ENCODE results near the gene DCAF6.
"Not testable (repeated sequence)": the region's sequence is repeated elsewhere in the genome, so short reads cannot be mapped to it uniquely, and the experiment has no call there.

The DCAF6 gene

GRCh38 chr1:167924543-167925231, 11.8 kb upstream of the DCAF6 start:
- DNase-seq (ENCODE audit: low spot score): no peak

- DNase-seq (ENCODE audit: low spot score): no peak
These were observed 9.9 kb upstream of the DCAF6 start for GRCh38 chr1:167926486-167926997.

DNA sequence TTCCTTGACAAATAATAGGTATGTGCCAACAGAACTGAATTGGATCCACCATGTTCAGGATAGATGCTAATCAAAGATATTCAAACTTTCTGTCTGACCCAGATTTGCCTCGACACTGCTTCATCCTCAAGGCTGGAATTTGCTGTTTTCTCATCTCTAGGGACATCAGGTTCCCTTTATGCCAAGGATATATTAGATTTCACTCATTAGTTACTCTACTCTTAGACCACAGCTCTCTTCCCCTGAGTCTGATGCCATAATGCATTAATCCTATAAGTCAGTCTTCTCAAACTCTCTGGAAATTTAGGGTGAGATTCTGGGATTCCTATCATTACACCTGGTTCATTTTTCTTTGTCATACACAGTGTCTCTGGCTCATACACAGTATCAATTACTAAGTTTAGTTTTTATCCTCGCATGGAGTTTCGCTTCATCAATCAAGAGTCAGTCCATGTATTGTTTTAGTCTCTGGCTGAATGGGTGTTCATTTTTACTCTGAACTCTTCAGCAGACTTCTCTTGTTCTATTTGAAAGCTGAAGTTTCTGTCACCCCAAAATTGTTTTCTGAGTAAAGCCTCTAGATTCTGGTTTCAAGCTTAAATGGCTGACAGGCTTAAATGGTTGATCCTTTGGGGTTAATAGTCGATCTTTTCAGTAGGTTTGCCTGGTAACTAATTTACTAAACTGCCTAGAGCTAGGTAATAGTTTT, 9.3 kb upstream of the DCAF6 start:
- no peak for DNase-seq (ENCODE audit: low spot score)

GRCh38 chr1:167928457-167928852, 8.0 kb upstream of the DCAF6 start:
- DNase-seq (ENCODE audit: low spot score): no peak

DNA sequence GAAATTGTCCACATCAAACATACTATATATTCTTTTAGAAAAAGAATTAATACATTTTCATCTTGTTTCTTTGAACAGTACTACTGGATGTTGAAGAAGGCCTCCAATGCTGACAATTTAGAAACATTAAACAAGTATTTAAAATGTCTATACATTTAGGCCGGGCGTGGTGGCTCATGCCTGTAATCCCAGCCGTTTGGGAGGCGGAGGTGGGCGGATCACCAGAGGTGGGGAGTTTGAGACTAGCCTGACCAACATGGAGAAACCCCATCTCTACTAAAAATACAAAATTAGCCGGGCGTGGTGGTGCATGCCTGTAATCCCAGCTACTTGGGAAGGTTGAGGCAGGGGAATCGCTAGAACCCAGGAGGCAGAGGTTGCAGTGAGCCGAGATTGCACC, 7.6 kb upstream of the DCAF6 start:
- DNase-seq (ENCODE audit: low spot score): not testable (repeated sequence)

DNA sequence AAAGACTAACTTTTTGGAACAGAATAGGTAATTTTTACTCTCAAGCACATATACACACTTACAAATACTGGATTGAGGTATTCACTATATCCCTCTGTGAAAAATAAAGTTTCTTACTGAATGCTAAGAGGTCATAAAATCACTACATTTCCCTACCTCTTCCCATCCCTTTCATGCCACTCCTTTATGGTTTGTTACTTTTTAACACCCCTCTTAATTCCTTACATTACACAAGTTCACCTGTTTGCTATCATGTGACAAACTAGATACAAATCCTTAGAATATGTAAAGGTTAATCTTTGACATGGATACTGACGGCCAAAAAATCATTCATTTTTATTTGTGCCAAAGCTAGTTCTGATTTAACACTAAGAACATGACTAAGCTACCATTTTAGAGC, 6.8 kb upstream of the DCAF6 start:
- DNase-seq (ENCODE audit: low spot score): no peak

DNA sequence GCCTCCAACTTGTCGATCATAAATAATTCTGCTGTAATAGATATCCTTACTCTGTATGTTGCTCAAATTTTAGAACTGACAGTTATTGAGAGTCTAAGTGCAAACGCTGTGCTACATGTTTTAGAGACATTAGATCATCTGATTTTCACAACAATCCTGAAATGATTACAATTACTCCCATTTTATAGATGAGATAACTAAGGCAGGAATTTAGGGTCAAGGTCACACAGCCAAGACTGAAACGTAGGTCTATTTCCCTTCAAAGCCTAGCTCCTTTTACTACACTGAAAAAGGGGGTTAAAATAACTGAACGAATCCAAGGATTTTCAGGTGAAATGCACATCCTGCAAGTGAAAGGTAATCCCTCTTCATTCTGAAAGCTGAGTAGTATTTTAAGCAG, 2.7 kb upstream of the DCAF6 start:
- no peak for DNase-seq (ENCODE audit: low spot score)

DNA sequence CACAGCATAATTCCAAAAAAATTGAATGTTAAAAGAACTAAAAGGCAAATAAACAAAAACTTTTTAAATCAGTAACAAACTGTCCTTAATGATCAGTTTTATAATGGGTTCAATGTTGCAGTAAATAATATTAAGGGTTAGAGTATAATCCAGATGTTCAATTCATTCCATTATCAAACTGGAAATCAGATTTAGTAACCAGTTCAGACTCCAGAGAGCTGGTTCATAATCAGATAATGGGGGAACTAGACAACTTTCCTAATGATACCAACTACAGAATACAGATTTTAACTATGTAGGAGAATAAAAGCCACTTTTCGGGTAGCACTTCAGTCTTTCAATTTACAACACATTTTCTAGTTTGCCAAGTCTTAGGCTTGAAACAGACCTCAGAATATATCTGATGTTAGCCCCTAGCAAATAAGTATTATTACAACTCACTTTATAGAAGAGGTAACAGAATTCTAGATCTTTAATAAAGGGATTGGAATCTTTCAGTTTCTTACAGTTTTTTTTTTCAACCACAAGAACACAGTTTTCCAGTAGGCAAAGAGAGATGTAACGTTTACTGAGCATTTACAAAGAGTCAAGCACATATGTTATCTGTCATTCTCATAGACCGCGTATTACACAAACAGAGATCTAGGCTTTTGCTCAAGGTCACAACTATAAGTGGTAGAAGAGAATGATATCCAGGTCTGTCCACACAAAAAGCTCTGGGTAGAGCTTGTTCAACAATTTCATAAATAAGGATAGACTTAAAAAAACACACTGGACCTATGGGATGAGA, 1.9 kb upstream of the DCAF6 start:
- DNase-seq (ENCODE audit: low spot score): no peak

DNA sequence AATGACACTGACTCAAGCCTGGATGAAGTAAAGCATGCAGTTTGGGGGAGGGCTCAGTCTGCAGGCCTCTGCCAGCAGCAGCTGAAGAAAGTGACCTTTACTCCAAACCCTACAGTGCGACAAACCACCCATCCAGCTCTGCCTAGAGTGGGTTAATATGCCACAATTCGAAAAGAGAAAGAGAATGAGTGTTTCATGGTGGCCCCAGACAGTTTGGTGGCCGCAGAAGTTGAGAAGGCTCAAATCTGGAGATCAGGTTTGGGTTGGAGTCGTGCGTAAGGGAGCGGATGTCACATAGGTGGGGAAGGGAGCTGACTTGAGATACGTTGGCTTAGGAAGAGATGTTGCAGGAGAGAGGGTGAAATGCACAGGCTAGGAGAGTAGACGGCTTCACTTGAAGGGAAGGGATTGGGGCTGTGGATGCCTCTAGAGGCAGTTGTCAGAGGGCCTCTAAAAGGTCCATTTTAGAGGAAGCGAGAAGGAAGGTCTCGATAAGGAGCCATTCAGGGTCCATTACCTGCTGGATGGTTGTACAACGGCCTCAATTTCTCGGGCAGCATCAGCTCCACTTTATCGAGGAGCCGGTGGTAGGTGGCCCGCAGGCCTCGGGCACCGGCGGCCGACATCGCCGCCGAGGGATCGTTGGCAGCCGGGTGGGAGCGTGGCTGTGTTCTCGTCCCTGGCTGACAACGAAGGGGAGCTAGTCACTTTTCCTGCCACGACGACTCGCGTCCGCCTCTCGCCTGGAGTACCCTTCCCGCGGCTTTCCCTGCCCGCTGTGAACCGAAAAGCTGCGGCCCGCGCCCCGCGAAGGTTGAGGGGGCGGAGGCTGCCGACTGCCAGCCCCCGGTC, 1.0 kb upstream of the DCAF6 start:
- peak; percentile 53 for DNase-seq (ENCODE audit: low spot score)

DNA sequence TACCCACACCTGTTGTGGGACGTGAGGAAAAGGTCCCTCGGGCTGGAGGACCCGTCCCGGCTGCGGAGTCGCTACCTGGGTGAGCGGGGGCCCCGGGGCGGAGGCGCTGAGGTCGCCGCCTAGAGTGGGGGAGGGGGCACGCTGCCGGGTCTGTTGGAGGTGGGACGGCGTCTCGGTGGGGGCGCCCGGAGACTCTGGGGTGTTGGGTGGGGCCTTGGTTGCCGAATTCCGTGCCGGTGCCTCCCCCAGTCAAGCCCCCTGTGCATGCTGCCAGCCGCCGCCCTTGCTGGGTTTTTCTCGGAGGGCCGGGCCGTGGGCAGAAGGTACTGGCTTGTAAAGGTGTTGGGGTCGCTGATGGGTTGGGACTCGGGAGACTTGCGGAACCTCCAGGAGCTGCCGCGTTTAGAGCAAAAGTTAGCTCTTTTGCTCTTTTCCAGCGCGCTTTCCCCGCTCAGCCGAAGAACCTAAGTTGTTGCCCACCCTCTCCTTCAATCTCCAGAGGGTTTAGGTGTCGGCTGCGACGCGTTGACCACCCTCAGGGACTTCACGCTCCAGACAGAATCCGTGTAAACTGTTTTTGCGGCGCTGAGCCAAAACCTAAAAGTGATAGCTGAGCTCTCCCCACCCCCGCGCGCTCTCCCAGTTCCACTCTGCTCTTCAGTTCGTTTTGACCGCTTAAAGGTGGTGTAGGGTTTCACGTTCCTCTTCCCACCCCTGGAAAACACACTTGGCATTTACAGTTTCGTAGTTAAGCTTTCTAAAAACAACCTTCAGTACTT, 636 bp downstream of the DCAF6 start, which contains the start of gene MPC2:
TSS of gene MPC2 (minus strand) at position 143 of the 779 bp plus-strand sequence. CDS start 1,231 bp downstream, outside the sequence.
- DNase-seq (ENCODE audit: low spot score): peak; percentile 73

DNA sequence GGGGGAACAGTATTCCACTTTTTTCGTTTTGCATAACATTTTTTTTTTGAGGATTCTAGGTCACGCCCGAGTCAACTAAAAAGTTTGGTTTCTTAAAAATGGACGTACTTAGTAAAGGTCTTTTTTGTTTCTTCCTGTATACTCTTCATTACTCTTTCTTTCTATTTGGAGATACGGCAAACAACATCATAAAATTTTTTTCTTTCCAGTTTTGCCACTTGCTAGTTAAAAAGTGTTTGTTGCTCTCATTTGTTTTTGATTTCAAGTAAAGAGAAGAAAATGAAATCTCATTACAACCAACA, 1.2 kb downstream of the DCAF6 start:
- no peak for DNase-seq (ENCODE audit: low spot score)

GRCh38 chr1:167938080-167938636, 1.7 kb downstream of the DCAF6 start:
- no peak for DNase-seq (ENCODE audit: low spot score)

GRCh38 chr1:167940264-167940663, 3.8 kb downstream of the DCAF6 start:
- DNase-seq (ENCODE audit: low spot score): no peak

DNA sequence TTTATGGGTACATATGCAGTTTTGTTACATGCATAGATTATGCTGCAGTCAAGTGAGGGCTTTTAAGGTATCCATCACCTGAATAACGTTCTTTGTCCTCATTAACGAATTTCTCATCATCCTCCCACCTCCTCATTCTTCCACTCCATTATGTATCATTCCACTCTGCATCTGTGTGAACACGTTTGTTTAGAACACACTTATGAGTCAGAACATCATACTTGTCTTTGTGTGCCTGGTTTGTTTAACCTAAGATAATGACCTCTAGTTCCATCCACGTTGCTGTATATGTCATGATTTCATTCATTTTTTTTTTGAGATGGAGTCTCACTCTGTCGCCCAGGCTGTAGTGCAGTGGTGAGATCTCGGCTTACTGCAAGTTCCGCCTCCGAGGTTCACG, 7.1 kb downstream of the DCAF6 start:
- no peak for DNase-seq (ENCODE audit: low spot score)

DNA sequence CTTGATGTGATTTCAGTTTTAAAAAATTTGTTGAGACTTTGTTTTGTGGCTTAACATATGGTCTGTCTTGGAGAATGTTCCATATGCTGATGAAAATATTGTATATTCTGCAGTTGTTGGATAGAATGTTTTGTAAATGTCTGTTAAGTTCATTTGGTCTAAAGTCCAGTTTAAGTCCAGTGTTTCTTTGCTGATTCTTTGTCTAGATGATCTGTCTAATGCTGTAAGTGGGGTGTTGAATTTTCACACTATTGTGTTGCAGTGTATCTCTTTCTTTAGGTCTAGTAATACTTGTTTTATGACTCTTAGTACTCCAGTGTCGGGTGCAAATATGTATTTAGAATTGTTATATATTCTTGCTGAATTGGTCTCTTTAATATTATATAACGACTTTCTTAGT, 11.2 kb downstream of the DCAF6 start:
- no peak for DNase-seq (ENCODE audit: low spot score)

DNA sequence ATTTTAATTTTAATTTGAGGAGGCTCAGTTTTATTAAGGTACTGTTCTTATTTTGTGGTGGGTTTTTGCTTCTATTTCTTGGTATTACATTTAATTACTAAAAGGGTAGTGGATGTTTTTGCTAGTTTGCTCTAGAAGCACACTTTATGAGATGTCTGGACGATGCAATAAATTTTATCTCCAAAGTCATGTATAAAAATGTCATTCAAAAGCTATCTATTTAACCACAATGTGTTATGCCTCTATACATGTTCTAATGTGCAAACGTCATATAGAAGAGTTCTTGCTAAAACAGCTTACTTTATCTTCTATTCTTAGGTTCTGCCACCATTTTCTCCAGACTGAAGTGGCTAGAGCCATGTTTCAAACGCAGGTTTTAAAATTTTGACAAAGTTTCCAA, 13.3 kb downstream of the DCAF6 start:
- DNase-seq (ENCODE audit: low spot score): no peak

GRCh38 chr1:167950569-167950968, 14.1 kb downstream of the DCAF6 start:
- no peak for DNase-seq (ENCODE audit: low spot score)

DNA sequence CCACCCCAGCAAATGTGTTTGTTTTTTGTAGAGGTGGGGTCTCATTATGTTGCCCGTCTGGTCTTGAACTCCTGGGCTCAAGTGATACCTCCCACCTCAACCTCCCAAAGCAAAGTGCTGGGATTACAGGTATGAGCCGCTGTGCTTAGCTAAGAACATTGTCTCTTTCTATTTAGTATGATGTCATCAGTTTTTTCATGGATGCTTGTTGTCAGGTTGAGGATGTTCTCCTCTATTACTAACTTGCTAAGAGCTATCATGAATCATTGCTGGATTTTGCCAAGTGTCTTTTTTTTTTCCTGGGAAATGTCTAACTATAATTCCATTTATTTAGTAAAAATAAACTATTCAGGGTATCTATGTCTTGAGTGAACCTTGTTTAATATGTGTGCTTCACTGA, 19.4 kb downstream of the DCAF6 start:
- no peak for DNase-seq (ENCODE audit: low spot score)

DNA sequence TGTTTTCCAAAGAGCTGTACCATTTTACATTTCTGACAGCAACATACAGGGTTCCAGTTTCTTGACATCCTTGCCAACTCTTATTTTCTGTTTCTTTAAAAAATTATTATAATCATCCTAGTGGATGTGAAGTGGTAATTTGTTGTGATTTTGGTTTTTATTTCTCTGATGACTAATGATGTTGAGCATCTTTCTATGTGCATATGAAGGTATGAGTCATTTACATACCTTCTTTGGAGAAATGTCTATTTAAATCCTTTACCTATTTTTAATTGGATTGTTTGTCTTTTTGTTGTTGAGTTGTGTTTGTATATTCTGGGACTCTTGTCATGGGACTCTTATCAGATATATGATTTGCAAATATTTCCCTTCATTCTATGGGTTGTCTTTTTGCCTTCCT, 21.2 kb downstream of the DCAF6 start:
- no peak for DNase-seq (ENCODE audit: low spot score)

- DNase-seq (ENCODE audit: low spot score): no peak
These were observed 28.2 kb downstream of the DCAF6 start for GRCh38 chr1:167964646-167965045.

DNA sequence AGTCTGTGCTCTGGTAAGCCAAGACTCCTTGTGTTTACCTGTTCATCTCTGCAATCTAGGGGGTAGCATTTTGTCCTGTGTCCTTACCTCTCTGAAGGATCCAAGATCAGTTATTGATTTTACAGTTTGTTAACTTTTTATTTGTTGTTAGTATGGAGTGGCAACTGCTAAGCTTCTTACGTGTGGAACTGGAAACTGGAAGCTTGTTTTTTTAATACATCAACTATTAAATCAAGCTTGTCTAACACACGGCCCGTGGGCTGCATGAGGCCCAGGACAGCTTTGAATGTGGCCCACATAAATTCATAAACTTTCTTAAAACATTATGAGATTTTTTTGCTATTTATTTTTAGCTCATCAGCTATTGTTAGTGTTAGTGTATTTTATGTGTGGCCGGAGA, 29.6 kb downstream of the DCAF6 start:
- DNase-seq (ENCODE audit: low spot score): no peak

All from hepatic stellate cell (primary cell).